ENCODE data around the gene DPP6. TPM values are rescaled to one million over a fixed set of nuclear protein-coding genes. Genes with fewer than 3 reads are reported as not detected.

Gene DPP6
- total RNA-seq, 1 donor from 2014 or later = not detected

- no peak for DNase-seq (ENCODE audit: low spot score)
- Mint-ChIP-seq H3K9me3 (no peaks in the 10 kb centered on the region), H3K36me3 (ENCODE audit: low read depth) (no peaks in the 10 kb centered on the region), H3K27me3 (ENCODE audit: low read depth) (peaks cover 13% of the 10 kb centered on the region), H3K27ac (no peak overlapping the region), H3K4me3 (ENCODE audit: low read depth) (no peak overlapping the region), H3K4me1 (ENCODE audit: low read depth) (no peaks in the 10 kb centered on the region)
- intact Hi-C loops (cut with micrococcal nuclease) = no loop called here
These were observed 792.8 kb downstream of the DPP6 start for GRCh38 chr7:154844955-154845354.

DNA sequence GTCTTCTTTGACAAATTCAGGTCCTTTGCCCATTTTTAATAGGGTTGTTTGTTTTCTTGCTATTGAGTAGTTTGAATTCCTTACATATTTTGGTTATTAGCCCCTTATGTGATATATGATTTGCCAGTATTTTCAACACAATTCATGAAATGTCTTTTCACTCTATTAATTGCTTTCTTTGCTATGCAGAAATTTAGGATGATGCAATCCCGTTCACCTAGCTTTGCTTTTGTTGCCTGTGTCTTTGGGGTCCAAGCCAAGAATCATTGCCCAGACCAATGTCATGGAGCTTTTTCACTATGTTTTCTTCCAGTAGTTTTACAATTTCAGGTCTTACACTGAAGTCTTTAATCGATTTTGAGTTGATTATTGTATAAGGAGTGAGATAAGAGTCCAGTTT, 796.3 kb downstream of the DPP6 start:
- Mint-ChIP-seq H3K27me3 (ENCODE audit: low read depth) (peaks cover 13% of the 10 kb centered on the region), H3K4me1 (ENCODE audit: low read depth) (no peaks in the 10 kb centered on the region), H3K36me3 (ENCODE audit: low read depth) (no peaks in the 10 kb centered on the region), H3K9me3 (no peaks in the 10 kb centered on the region), H3K4me3 (ENCODE audit: low read depth) (no peak overlapping the region), H3K27ac (no peak overlapping the region)
- intact Hi-C loops (cut with micrococcal nuclease) = no loop called here
- DNase-seq (ENCODE audit: low spot score) = no peak

DNA sequence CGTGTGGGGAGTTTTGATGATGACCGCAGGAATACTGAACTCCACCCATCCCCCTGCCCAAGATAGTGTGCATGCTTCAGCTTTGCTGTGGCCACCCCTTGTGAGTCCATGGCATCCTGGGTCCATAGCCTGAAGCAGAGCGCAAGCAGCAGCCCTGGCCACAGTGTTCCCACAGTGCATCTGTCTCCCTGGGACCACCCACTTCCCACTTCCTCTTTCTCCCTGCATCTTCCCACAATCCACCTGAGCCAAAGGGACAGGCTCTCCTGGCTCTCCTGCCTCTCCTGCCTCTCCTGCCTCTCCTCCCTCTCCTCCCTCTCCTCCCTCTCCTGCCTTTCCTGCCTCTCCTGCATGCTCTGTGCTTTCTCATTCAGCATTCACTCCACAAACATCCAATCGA, 800.0 kb downstream of the DPP6 start:
- H3K36me3 Mint-ChIP-seq (ENCODE audit: low read depth) = no peaks in the 10 kb centered on the region
- no peaks in the 10 kb centered on the region for H3K9me3 Mint-ChIP-seq
- no peak for DNase-seq (ENCODE audit: low spot score)
- H3K27ac Mint-ChIP-seq = no peak overlapping the region
- peaks cover 10% of the 10 kb centered on the region for H3K27me3 Mint-ChIP-seq (ENCODE audit: low read depth)
- H3K4me1 Mint-ChIP-seq (ENCODE audit: low read depth) = no peaks in the 10 kb centered on the region
- intact Hi-C loops (cut with micrococcal nuclease) = no loop called here
- H3K4me3 Mint-ChIP-seq (ENCODE audit: low read depth) = no peak overlapping the region

DNA sequence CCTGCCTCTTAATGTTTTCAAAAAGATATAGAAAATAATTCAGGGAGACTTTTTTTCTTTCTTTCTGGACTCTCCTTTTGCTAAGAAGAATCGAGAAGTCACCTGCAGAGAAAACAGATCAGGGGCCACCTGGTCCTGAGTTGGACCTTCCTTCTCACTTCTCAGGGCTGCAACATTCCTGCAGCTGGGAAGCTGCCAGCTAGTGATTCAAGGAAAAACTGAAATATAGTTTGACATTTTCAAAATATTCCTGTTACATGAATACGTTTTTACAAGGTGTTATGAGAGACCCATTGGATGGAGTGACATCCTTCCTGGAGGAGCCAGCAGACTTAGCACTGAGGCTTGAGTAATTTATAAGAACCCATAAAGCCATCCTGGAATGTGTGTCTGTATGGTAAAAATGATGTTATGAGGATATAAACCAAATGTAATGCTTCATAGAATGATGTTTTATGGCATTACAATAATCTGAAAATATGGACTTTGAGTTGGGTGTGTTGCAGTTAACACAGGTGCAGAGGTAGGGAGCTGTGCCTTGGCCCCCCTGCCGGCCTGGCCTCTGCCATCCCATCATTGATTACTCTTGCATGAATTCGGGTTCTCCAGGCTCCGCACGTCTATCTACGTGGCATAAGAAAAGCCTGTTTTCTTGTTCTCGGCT, 801.0 kb downstream of the DPP6 start:
- H3K9me3 Mint-ChIP-seq = no peaks in the 10 kb centered on the region
- DNase-seq (ENCODE audit: low spot score) = no peak
- H3K27ac Mint-ChIP-seq = no peak overlapping the region
- H3K4me1 Mint-ChIP-seq (ENCODE audit: low read depth) = no peaks in the 10 kb centered on the region
- no peak overlapping the region for H3K4me3 Mint-ChIP-seq (ENCODE audit: low read depth)
- intact Hi-C loops (cut with micrococcal nuclease) = no loop called here
- peaks cover 5% of the 10 kb centered on the region for H3K27me3 Mint-ChIP-seq (ENCODE audit: low read depth)
- H3K36me3 Mint-ChIP-seq (ENCODE audit: low read depth) = no peaks in the 10 kb centered on the region

DNA sequence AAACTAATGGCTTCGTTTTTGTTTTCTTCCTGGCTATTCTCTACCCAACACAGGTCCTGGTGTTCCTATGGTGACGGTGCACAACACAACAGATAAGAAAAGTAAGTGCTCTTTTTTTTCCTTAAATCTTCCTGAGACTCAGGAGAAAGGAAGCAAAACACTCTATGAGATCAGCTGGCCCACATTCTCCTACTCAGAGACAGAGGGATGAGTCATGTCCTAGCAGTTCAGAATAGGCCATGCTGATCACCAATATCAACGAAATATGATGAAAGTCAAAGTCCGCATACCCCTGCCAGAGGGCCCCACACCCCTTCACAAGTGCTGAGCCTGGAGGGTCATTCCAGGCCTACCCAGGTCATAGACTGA, 801.5 kb downstream of the DPP6 start:
- H3K4me3 Mint-ChIP-seq (ENCODE audit: low read depth) = no peak overlapping the region
- H3K9me3 Mint-ChIP-seq = no peaks in the 10 kb centered on the region
- H3K27ac Mint-ChIP-seq = no peak overlapping the region
- no peaks in the 10 kb centered on the region for H3K27me3 Mint-ChIP-seq (ENCODE audit: low read depth)
- DNase-seq (ENCODE audit: low spot score) = no peak
- no peaks in the 10 kb centered on the region for H3K4me1 Mint-ChIP-seq (ENCODE audit: low read depth)
- intact Hi-C loops (cut with micrococcal nuclease) = no loop called here
- H3K36me3 Mint-ChIP-seq (ENCODE audit: low read depth) = no peaks in the 10 kb centered on the region

DNA sequence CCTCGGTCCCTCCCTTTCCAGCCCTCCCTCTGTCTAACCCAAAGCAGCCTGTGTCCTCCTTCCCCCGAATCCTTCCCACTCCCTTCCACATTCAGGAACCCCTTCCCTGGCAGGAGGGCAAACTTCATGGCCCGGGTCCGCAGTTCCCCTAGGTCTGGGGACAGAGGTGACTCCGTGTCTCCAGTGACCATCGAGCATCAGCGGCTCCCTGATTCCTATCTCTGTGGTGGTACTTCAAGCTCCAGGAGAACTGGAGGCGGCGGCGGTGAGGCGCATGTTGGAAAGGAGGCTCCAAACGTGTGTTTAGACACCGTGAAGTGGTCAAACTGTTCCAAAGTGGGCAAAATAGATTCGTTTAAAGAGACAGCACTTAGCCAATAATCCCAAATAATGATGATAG, 802.6 kb downstream of the DPP6 start:
- no peaks in the 10 kb centered on the region for H3K4me1 Mint-ChIP-seq (ENCODE audit: low read depth)
- no peaks in the 10 kb centered on the region for H3K36me3 Mint-ChIP-seq (ENCODE audit: low read depth)
- no peak for DNase-seq (ENCODE audit: low spot score)
- intact Hi-C loops (cut with micrococcal nuclease) = no loop called here
- no peaks in the 10 kb centered on the region for H3K9me3 Mint-ChIP-seq
- no peak overlapping the region for H3K4me3 Mint-ChIP-seq (ENCODE audit: low read depth)
- H3K27me3 Mint-ChIP-seq (ENCODE audit: low read depth) = no peaks in the 10 kb centered on the region
- H3K27ac Mint-ChIP-seq = no peak overlapping the region

DNA sequence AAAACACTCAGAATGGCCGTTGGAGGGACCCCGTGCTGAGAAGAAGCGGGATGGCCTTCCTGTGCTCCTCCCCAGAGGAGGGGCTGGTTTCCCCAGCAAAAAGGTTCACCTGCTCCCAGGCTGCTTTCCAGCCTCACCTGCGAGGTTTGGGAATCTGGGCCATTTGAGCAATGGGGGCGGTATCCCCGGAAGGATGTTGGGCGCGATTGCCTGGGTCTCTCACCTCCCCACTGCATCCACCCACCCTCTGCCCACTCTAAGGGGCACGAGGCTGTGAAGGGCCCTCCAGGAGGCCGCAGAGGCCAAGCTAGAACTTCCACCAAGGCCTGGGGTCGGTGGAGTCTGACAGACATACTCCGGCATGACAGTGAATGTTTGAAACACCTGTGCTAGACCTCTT, 803.2 kb downstream of the DPP6 start:
- H3K27ac Mint-ChIP-seq = no peak overlapping the region
- H3K4me1 Mint-ChIP-seq (ENCODE audit: low read depth) = no peaks in the 10 kb centered on the region
- DNase-seq (ENCODE audit: low spot score) = no peak
- H3K36me3 Mint-ChIP-seq (ENCODE audit: low read depth) = no peaks in the 10 kb centered on the region
- no peaks in the 10 kb centered on the region for H3K27me3 Mint-ChIP-seq (ENCODE audit: low read depth)
- H3K9me3 Mint-ChIP-seq = no peaks in the 10 kb centered on the region
- intact Hi-C loops (cut with micrococcal nuclease) = no loop called here
- no peak overlapping the region for H3K4me3 Mint-ChIP-seq (ENCODE audit: low read depth)

DNA sequence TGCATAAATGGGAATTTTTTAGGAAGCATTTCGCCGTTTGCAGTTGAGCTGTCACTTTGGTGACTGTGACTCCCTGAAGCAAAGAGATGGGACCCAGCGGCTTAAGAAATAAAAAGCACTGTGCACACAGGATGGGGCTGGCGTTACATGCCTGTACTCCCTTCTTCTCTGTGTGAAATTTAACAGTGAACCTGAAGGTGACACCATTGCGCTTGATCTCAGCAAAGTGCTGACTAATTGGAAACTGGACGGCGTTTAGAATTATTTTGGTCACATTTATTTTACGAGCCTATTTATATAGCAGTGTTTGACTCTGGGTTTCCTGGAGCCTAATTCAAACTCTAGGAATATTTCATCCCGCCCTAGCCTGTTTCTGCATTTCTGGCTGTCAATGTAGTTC, 804.5 kb downstream of the DPP6 start:
- DNase-seq (ENCODE audit: low spot score) = no peak
- Mint-ChIP-seq H3K36me3 (ENCODE audit: low read depth) (no peaks in the 10 kb centered on the region), H3K4me1 (ENCODE audit: low read depth) (no peaks in the 10 kb centered on the region), H3K27me3 (ENCODE audit: low read depth) (no peaks in the 10 kb centered on the region), H3K4me3 (ENCODE audit: low read depth) (no peak overlapping the region), H3K27ac (no peak overlapping the region), H3K9me3 (no peaks in the 10 kb centered on the region)
- intact Hi-C loops (cut with micrococcal nuclease) = no loop called here

DNA sequence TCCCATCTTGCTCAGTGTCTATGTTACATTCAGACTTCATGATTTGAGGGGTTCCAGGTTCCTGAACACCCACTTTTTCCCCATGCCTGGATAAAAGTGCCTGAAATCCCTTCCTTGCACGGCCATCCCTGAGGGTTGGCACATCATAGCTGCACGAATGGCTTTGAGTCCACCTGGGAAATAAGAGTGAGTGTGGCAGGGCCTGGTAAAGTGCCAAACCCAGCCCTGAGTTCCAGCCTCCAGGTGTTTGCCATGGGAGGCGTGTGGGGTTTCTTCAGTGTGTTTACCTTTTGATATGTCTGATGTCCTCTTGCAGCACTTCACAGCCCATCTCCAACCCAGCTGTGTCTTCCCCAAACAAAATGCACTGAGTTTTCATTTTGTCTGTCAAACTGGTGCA, 805.0 kb downstream of the DPP6 start:
- no peaks in the 10 kb centered on the region for H3K9me3 Mint-ChIP-seq
- intact Hi-C loops (cut with micrococcal nuclease) = no loop called here

DNA sequence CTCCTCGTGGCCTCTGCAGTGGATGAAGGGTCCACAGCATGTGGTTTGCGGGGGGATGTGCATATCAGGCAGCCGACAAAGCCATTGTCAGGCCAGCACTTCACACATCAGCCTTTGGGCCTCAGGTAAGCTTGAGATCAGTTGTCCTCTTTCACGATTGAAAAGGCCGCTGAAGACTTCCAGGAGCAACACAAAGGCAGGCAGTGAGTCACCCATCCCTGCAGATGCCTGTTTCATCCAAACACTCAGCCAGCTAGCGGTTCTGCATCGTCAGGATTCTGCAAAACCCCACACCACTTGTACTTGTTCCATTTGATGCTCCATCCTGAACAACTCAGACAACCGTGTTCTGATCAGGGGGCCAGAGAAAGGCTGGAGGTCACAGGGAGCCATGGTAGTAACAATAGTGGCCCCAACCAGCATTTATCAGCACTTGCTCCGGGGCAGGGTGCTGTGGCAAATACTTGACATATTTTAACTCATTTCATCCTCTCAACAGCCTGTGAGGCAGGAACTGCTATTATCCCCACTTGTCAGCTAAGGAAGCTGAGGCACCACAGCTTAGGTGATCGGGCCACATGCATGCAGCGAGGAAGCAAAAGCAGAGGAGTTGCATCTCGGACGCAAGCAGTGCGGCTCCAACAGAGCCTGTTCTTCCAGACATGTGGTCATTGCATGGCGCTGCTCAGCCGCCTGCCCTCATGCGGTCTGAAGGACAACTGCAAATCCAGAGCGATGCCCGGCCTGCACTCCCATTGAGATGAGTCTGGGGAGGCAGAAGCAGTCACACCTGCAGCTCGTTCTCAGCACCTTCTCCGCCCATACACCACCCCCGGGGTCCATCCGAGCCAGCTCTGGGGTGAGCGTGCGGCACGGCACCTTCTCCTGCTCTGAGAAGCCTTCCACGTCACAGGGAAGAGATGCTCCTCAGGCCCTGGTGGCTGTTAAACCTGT, 805.8 kb downstream of the DPP6 start:
- Mint-ChIP-seq H3K4me3 (ENCODE audit: low read depth) (no peak overlapping the region), H3K9me3 (no peaks in the 10 kb centered on the region), H3K4me1 (ENCODE audit: low read depth) (no peaks in the 10 kb centered on the region), H3K36me3 (ENCODE audit: low read depth) (no peaks in the 10 kb centered on the region), H3K27me3 (ENCODE audit: low read depth) (no peaks in the 10 kb centered on the region), H3K27ac (no peak overlapping the region)
- intact Hi-C loops (cut with micrococcal nuclease) = no loop called here
- no peak for DNase-seq (ENCODE audit: low spot score)

More for the DNA sequence above, 805.0 kb downstream of the DPP6 start:
- DNase-seq (ENCODE audit: low spot score) = no peak
- Mint-ChIP-seq H3K4me3 (ENCODE audit: low read depth) (no peak overlapping the region), H3K36me3 (ENCODE audit: low read depth) (no peaks in the 10 kb centered on the region), H3K4me1 (ENCODE audit: low read depth) (no peaks in the 10 kb centered on the region), H3K27me3 (ENCODE audit: low read depth) (no peaks in the 10 kb centered on the region), H3K27ac (no peak overlapping the region)

DNA sequence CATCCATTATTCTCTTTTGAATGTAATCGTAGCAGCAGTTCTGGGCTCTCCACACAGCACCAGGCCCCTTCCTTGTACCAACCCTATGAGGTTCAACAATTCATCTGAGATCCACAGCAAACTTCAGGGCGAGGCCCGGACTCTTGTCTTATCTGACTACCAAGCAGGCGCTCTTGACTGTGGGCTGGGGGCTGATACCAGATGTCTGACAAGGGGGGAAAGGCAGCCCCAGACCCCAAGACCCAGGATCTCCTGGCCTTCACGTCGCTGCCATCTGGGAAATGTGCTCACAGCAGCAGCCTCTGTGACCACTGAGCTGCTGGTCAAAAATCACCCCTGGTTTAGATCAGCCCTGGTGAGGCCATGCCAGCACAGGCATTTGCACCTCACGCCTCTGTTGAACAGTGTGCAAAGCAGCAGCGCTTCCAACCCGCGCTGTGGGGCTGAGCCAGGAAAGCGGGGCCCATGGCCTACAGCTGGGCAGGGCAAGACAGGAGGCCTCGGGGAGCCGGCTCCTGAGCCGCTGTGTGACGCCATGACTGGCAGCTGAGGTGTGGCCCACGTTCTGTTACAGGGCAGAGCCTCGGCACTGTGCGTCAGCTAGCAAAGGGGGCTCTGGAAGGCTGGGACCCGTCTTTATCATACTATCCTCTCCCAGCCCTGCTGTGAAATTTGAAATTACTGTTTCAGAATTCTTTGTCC, 806.8 kb downstream of the DPP6 start:
- no peaks in the 10 kb centered on the region for H3K9me3 Mint-ChIP-seq
- H3K36me3 Mint-ChIP-seq (ENCODE audit: low read depth) = no peaks in the 10 kb centered on the region
- DNase-seq (ENCODE audit: low spot score) = no peak
- no peak overlapping the region for H3K27ac Mint-ChIP-seq
- intact Hi-C loops (cut with micrococcal nuclease) = no loop called here
- H3K4me3 Mint-ChIP-seq (ENCODE audit: low read depth) = no peak overlapping the region
- H3K4me1 Mint-ChIP-seq (ENCODE audit: low read depth) = no peaks in the 10 kb centered on the region
- H3K27me3 Mint-ChIP-seq (ENCODE audit: low read depth) = no peaks in the 10 kb centered on the region

DNA sequence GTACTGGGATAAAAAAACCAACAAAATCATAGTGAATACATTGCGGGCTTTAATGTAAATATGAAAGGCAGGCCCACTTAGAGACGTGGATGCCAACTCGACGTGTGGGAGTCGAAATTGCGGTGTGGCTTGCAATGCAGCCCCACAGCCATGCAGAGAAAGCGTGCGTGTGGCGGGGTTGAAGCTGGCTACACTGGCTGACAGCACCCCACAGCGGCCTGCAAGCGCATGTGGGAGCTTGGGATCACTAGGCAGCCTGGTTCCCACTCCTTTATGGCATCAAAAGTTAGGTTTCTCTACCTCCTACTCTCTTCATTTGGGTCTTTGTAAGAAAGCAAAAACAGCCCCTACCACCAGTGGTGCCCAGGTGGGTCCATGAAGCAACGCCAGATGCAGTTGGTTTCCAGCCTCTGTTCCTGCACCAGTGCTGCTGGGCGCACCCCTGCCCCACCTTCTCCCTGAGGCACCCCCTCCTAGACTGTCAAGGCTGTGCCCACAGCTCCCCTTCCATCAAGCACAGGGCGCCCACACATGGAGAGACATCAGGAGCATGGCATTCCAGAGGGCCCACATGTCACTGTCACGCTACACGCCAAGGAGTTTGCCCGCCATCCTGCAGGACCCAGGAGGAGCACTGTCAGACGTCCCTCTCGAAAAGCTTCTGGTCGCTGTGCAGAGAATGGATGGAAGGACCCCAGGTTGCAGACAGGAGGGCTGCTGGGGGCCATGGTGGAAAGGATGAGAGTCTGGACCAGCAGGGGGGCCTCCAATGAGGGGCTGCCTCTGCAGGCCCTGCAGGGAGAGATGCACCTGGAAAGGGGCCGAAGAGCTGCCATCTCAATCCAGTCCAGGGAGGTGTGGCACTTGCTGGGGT, 807.8 kb downstream of the DPP6 start:
- H3K4me3 Mint-ChIP-seq (ENCODE audit: low read depth) = no peak overlapping the region
- no peaks in the 10 kb centered on the region for H3K9me3 Mint-ChIP-seq
- H3K27ac Mint-ChIP-seq = no peak overlapping the region
- no peaks in the 10 kb centered on the region for H3K36me3 Mint-ChIP-seq (ENCODE audit: low read depth)
- H3K4me1 Mint-ChIP-seq (ENCODE audit: low read depth) = no peaks in the 10 kb centered on the region
- DNase-seq (ENCODE audit: low spot score) = no peak
- intact Hi-C loops (cut with micrococcal nuclease) = no loop called here
- no peaks in the 10 kb centered on the region for H3K27me3 Mint-ChIP-seq (ENCODE audit: low read depth)

All from activated T-helper 2 cell treated with anti-CD3 and anti-CD28 coated beads, Interferon-gamma antibody, Interleukin-2, Interleukin-4, amounts not matched to agents 10 μg/mL and 5 μg/mL and 100 μg/mL, durations not matched to agents 14 hours and 24 hours and 36 hours (primary cell).